OCI-LY1 (cell line): Measurements from ENCODE around the gene GCM1.

Source experiments
- CTCF ChIP-seq: fragments of 200-600 bp; sonication (generic), shearing (Covaris generic); IDR thresholded peaks from 2 replicates; pipeline ENCODE4 v1.5.1; 2017; ENCODE audit warnings: mild to moderate bottlenecking, antibody characterized with exemption, low read length, moderate library complexity, mixed read lengths
- EZH2 ChIP-seq: fragments of 200-600 bp; sonication (generic), shearing (Covaris generic); IDR thresholded peaks from 2 replicates; pipeline ENCODE4 v1.8.0; 2017; ENCODE audit warnings: borderline replicate concordance, mixed run types, mild to moderate bottlenecking, antibody characterized with exemption, low read length, moderate library complexity, mixed read lengths

- TF ChIP-seq CTCF (no peak), EZH2 (no peak)
Measured at GRCh38 chr6:53143710-53144109, 4.9 kb downstream of the GCM1 start.
